Activated CD4-positive, alpha-beta memory T cell treated with anti-CD3 and anti-CD28 coated beads, Interleukin-2, amount 10 ng/mL, durations not matched to agents 7 days and 5 days (primary cell): Measurements from ENCODE around the gene SMIM12. TPM values are rescaled to one million over a fixed set of nuclear protein-coding genes. Genes with fewer than 3 reads are reported as not detected.

Experiments used
- CTCF ChIA-PET: fragments of 350-600 bp; sonication (Branson Sonifier 250); formaldehyde crosslinking; loops from one replicate; lab custom pipeline; 2021; ENCODE audit warnings: antibody characterized with exemption, inconsistent platforms; lab: Charles Lee
- POLR2A ChIA-PET: fragments of 350-600 bp; sonication (Branson Sonifier 250); formaldehyde crosslinking; loops from one replicate; lab custom pipeline; 2021; ENCODE audit warnings: antibody characterized with exemption; lab: Charles Lee
- DNase-seq: peaks from one replicate; pipeline ENCODE4 v3.0.0-alpha.2; 2020
- H3K27ac Mint-ChIP-seq: one replicate; pipeline ENCODE4 v1.8.0; 2021; ENCODE audit warnings: mild to moderate bottlenecking, mixed read lengths
- H3K27me3 Mint-ChIP-seq: one replicate; pipeline ENCODE4 v1.8.0; 2021; ENCODE audit warnings: mixed read lengths
- H3K36me3 Mint-ChIP-seq: one replicate; pipeline ENCODE4 v1.8.0; 2021; ENCODE audit warnings: low read depth, mixed read lengths
- H3K4me1 Mint-ChIP-seq: one replicate; pipeline ENCODE4 v1.8.0; 2021; ENCODE audit warnings: mixed read lengths
- H3K4me3 Mint-ChIP-seq: one replicate; pipeline ENCODE4 v1.8.0; 2021; ENCODE audit warnings: mild to moderate bottlenecking, mixed read lengths
- H3K9me3 Mint-ChIP-seq: one replicate; pipeline ENCODE4 v1.8.0; 2021; ENCODE audit warnings: mixed read lengths
- total RNA-seq, 2 experiments: library from RNA; stranded (reverse); gene quantifications; one replicate each; pipeline ENCODE4 v1.2.3, GENCODE V29; 2021

Gene SMIM12
- total RNA-seq, 2 experiments from 2014 or later: 45.9 to 48.5 TPM

DNA sequence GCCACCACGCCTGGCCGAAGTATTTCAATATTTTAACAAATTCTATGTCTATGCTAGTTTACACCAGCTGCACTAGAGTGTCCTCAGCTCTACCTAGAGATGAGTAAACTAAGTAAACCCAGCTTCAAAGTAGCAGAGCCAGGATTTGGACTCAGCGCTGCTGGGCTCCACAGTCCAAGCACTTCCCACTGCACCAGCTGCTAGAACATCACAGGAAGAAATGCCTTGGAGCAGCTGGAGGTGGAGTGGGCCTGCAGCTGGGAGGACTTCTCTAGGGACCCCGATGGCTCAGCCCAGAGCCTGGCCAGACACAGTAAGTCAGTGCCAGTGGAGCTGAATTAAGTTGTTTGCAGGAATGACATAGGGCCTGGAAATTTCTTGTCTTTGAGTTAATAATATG is 10.2 kb upstream of the SMIM12 start:
- Mint-ChIP-seq H3K9me3 (no peaks in the 10 kb centered on the region), H3K36me3 (no peaks in the 10 kb centered on the region), H3K27me3 (peaks cover 40% of the 10 kb centered on the region), H3K27ac (no peak overlapping the region), H3K4me3 (no peak overlapping the region), H3K4me1 (peaks cover 5% of the 10 kb centered on the region)
- DNase-seq: no peak
- ChIA-PET POLR2A (no interaction called here), CTCF (interaction anchor here (0.6 to 2.5 kb wide), 3 partner anchors 10 to 48 kb away, joined by 4 to 9 read pairs (median 8); partner anchors contain the start of gene SMIM12)

GRCh38 chr1:34868230-34869049 is 8.9 kb upstream of the SMIM12 start:
- H3K4me1 Mint-ChIP-seq: peaks cover 18% of the 10 kb centered on the region
- ChIA-PET CTCF (interaction anchor here (2.5 kb wide), 1 partner anchor 16 kb away, joined by 8 read pairs; no protein-coding TSS in a partner anchor), POLR2A (interaction anchor here (1.0 to 1.4 kb wide), 2 partner anchors 8 to 17 kb away, joined by 4 read pairs; partner anchors contain the start of gene SMIM12)
- H3K4me3 Mint-ChIP-seq: no peak overlapping the region
- no peak overlapping the region for H3K27ac Mint-ChIP-seq
- H3K27me3 Mint-ChIP-seq: peaks cover 34% of the 10 kb centered on the region
- no peak for DNase-seq
- no peaks in the 10 kb centered on the region for H3K9me3 Mint-ChIP-seq
- no peaks in the 10 kb centered on the region for H3K36me3 Mint-ChIP-seq

- CTCF ChIA-PET: interaction anchor here (0.7 to 4.6 kb wide), 8 partner anchors 10 to 616 kb away, joined by 3 to 38 read pairs (median 5); partner anchors contain the start of genes SFPQ and TMEM35B
- Mint-ChIP-seq H3K36me3 (no peaks in the 10 kb centered on the region), H3K4me3 (no peak overlapping the region), H3K9me3 (no peaks in the 10 kb centered on the region), H3K27me3 (peaks cover 23% of the 10 kb centered on the region), H3K4me1 (peaks cover 26% of the 10 kb centered on the region), H3K27ac (no peak overlapping the region)
- no peak for DNase-seq
- POLR2A ChIA-PET: interaction anchor here (1.5 to 2.1 kb wide), 2 partner anchors 14 to 323 kb away, joined by 7 to 9 read pairs; no protein-coding TSS in a partner anchor
These were observed 7.9 kb upstream of the SMIM12 start for GRCh38 chr1:34867415-34867814.

- peaks cover 26% of the 10 kb centered on the region for H3K4me1 Mint-ChIP-seq
- H3K27ac Mint-ChIP-seq: no peak overlapping the region
- CTCF ChIA-PET: interaction anchor here (0.6 to 4.6 kb wide), 16 partner anchors 8 to 617 kb away, joined by 3 to 38 read pairs (median 4); partner anchors contain the start of genes SFPQ, TMEM35B and ZMYM1
- POLR2A ChIA-PET: interaction anchor here (0.6 to 2.1 kb wide), 7 partner anchors 14 to 401 kb away, joined by 3 to 9 read pairs (median 7); partner anchors contain the start of genes TMEM35B, ZMYM1 and ZMYM4
- peaks cover 17% of the 10 kb centered on the region for H3K27me3 Mint-ChIP-seq
- H3K36me3 Mint-ChIP-seq: no peaks in the 10 kb centered on the region
- no peak for DNase-seq
- no peaks in the 10 kb centered on the region for H3K9me3 Mint-ChIP-seq
- peak overlapping the region; percentile 77 for H3K4me3 Mint-ChIP-seq
These were observed 7.2 kb upstream of the SMIM12 start for GRCh38 chr1:34866762-34867109.

DNA sequence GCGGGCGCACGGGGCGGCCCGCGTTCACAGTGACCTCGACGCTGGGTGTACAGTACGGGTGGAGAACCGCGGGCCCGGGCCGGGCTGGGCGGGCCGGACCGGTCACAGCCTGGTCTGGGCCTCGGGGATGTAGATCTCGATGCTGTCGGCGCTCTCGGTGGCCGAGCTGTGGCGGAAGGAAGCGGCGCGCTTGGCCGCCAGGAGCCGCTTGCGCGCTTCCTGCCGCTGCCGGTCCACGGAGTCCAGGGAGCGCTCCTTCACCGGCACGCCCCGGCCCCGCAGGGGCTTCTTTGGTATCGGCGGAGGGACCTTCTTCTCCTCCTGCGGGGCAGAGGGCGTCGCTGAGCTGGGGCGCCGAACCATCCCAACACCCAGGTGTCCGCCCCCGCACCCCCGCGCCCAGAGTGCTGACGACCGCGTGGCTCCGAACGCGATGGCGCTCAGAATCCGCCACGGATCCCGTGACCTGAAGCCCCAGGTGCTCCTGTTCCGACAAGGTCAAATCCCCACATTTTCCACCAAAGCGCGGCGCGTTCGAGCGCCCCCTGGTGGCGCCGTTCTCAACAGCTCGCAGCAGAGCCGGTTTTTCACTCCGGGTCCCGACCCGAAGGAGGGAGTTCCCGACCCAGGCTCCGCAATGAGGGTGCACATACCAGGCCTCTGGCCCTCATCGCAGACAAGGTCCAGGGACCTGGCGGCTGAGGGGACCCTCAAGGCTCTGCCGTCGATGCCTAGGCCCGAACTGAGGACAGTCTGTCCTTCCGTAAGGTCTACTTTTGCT is 6.6 kb upstream of the SMIM12 start:
- Mint-ChIP-seq H3K4me1 (peaks cover 26% of the 10 kb centered on the region), H3K9me3 (no peaks in the 10 kb centered on the region)
- CTCF ChIA-PET: interaction anchor here (0.6 to 4.6 kb wide), 16 partner anchors 9 to 618 kb away, joined by 3 to 38 read pairs (median 4); partner anchors contain the start of genes SFPQ, TMEM35B and ZMYM1

DNA sequence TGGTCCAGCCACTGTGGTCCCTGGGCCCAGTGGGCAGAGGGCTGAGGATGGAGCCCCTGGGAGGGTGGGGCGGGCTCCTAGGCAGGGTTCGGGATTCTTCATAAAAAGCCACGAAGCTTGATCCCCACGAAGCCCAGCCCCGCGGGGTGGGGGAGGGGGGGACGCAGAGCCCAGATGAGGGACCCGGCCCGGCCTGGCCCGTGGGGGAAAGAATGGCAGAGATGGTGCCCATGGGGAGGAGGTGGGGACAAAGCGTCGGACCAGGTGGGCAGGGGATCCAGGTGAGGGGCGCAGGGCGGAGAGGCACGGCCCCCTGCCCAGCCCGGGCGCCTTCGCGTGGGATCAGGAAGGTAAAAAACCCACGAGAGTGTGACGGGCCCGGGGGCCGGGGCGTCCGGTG is 6.0 kb upstream of the SMIM12 start:
- Mint-ChIP-seq H3K4me3 (peak overlapping the region; percentile 49), H3K4me1 (peaks cover 26% of the 10 kb centered on the region), H3K27me3 (peaks cover 8% of the 10 kb centered on the region), H3K27ac (no peak overlapping the region), H3K9me3 (no peaks in the 10 kb centered on the region), H3K36me3 (no peaks in the 10 kb centered on the region)
- DNase-seq: no peak
- CTCF ChIA-PET: interaction anchor here (0.9 to 4.6 kb wide), 7 partner anchors 9 to 28 kb away, joined by 3 to 38 read pairs (median 5); no protein-coding TSS in a partner anchor
- POLR2A ChIA-PET: interaction anchor here (1.2 to 2.1 kb wide), 4 partner anchors 12 to 214 kb away, joined by 5 to 9 read pairs (median 7); partner anchors contain the start of genes TMEM35B and ZMYM1

More for the DNA sequence above, 6.6 kb upstream of the SMIM12 start:
- POLR2A ChIA-PET: interaction anchor here (0.6 to 2.1 kb wide), 7 partner anchors 13 to 402 kb away, joined by 3 to 9 read pairs (median 7); partner anchors contain the start of genes TMEM35B, ZMYM1 and ZMYM4
- H3K27ac Mint-ChIP-seq: peak overlapping the region; percentile 69
- H3K36me3 Mint-ChIP-seq: no peaks in the 10 kb centered on the region
- H3K4me3 Mint-ChIP-seq: peak overlapping the region; percentile 77
- peak; percentile 91 for DNase-seq
- H3K27me3 Mint-ChIP-seq: peaks cover 11% of the 10 kb centered on the region

DNA sequence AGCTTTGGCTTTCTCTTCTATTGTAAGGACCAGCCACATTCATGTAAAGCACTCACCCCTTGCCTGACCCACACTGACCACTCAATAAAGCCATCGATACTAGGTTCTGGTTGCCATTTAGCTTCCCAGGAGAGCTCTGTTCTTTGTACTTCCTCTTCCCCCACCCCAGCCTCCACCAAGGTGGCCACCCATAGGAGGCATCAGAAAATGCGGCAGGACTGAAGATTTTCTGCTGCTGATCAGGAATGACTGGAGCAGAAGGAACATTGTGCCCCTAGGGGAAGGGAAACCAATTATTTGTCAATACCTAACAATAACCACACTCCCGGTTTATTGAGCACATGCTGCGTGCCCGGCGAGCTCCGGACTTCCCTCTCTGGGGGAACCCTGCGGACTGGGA is 5.2 kb upstream of the SMIM12 start:
- ChIA-PET POLR2A (interaction anchor here (1.3 to 1.8 kb wide), 3 partner anchors 120 to 328 kb away, joined by 4 to 6 read pairs (median 5); partner anchors contain the start of genes SFPQ, TMEM35B and ZMYM1), CTCF (interaction anchor here (0.7 to 4.6 kb wide), 5 partner anchors 9 to 21 kb away, joined by 3 to 38 read pairs (median 3); no protein-coding TSS in a partner anchor)

GRCh38 chr1:34863501-34863900 is 4.0 kb upstream of the SMIM12 start:
- POLR2A ChIA-PET: interaction anchor here (1.0 to 1.8 kb wide), 3 partner anchors 11 to 329 kb away, joined by 4 to 6 read pairs (median 5); partner anchors contain the start of genes SFPQ and ZMYM1
- DNase-seq: peak; percentile 31
- Mint-ChIP-seq H3K4me1 (peaks cover 41% of the 10 kb centered on the region), H3K9me3 (no peaks in the 10 kb centered on the region), H3K27ac (peak overlapping the region; percentile 79), H3K36me3 (no peaks in the 10 kb centered on the region), H3K27me3 (peaks cover 8% of the 10 kb centered on the region), H3K4me3 (no peak overlapping the region)
- CTCF ChIA-PET: interaction anchor here (4.6 kb wide), 1 partner anchor 11 kb away, joined by 38 read pairs; no protein-coding TSS in a partner anchor

More for the DNA sequence above, 5.2 kb upstream of the SMIM12 start:
- peaks cover 8% of the 10 kb centered on the region for H3K27me3 Mint-ChIP-seq
- H3K9me3 Mint-ChIP-seq: no peaks in the 10 kb centered on the region
- no peaks in the 10 kb centered on the region for H3K36me3 Mint-ChIP-seq
- peak overlapping the region; percentile 79 for H3K27ac Mint-ChIP-seq
- H3K4me1 Mint-ChIP-seq: peaks cover 33% of the 10 kb centered on the region
- no peak for DNase-seq
- peak overlapping the region; percentile 58 for H3K4me3 Mint-ChIP-seq

DNA sequence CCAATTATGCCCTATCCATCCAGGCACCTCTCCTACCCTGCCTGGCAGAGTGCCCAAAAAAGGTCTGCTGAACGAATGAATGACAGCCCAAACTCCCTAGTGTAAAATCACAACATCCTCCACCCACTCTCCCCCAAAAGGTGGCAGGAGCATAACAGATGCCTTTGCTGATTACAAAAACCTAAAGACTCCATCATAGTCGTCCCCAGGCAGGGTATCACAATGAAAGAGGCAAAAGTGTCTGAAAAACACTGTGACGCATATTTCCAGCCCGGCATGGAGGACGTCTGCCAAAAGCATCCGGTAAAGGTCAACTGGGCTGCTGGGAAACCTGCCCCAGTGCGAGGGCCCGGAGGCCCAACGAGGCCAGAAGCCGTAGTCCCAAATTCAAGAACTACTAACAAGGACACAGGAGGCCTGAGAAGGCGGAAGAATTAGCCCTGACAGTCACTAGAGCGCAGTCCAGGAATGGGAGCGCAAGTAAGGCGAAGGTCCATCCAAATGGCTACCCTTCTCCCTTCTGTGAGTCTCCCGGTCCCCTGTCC is 576 bp downstream of the SMIM12 start:
- Mint-ChIP-seq H3K27ac (peak overlapping the region; percentile 84), H3K27me3 (no peaks in the 10 kb centered on the region), H3K36me3 (peaks cover 12% of the 10 kb centered on the region), H3K4me1 (peaks cover 48% of the 10 kb centered on the region), H3K4me3 (peak overlapping the region; percentile 89), H3K9me3 (no peaks in the 10 kb centered on the region)
- POLR2A ChIA-PET: interaction anchor here (0.9 to 1.6 kb wide), 7 partner anchors 11 to 911 kb away, joined by 3 to 20 read pairs (median 7); partner anchors contain the start of genes CLSPN, TMEM35B and ZMYM1
- DNase-seq: peak; percentile 47
- CTCF ChIA-PET: interaction anchor here (0.7 to 1.6 kb wide), 6 partner anchors 11 to 411 kb away, joined by 3 to 9 read pairs (median 3); no protein-coding TSS in a partner anchor

DNA sequence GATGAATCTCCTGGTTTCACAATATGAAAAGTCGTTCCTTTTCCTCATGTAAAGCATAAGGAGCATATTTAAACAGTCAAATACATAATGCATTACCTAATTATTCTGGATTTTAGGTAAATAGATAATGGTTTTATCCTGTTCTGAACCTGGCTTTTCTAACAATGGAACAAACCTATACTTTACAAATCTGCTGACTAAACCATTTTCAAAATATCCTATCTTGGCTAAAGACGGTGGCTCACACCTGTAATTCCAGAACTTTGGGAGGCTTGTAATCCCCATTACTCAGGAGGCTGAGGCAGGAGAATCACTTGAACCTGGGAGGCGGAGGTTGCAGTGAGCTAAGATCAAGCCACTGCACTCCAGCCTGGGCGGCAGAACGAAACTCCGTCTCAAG is 2.9 kb downstream of the SMIM12 start:
- H3K27ac Mint-ChIP-seq: no peak overlapping the region
- POLR2A ChIA-PET: no interaction called here
- H3K4me1 Mint-ChIP-seq: peaks cover 43% of the 10 kb centered on the region
- CTCF ChIA-PET: interaction anchor here (0.9 kb wide), 1 partner anchor 10 kb away, joined by 3 read pairs; no protein-coding TSS in a partner anchor
- no peak overlapping the region for H3K4me3 Mint-ChIP-seq
- H3K9me3 Mint-ChIP-seq: no peaks in the 10 kb centered on the region
- no peak for DNase-seq
- no peaks in the 10 kb centered on the region for H3K27me3 Mint-ChIP-seq
- peaks cover 26% of the 10 kb centered on the region for H3K36me3 Mint-ChIP-seq

DNA sequence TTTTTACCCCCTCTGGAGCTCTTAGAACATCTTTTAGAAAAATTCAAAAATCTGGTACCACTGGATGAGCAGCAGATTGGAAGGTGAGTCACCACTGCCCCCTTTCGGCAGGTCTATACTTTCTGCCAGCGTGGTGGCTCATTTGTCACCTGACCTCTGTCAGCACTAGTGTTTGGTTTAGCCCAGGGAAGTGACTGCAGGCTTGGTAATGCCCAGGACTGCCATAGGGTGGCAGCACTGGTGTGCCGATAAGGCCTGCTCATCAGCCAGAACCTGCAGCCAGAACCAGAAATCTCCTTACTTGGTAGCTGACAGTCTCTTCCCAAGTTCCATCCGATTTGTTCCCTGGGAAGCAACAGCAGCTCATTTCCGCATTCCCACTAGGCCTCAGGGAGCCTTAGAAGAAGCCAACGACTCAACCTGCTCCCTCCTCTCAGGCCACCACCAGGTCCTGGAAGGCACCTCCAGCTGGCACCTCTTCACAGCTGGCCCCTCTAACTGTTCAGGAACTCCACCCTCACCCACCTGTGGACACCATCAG is 6.8 kb downstream of the SMIM12 start:
- no peaks in the 10 kb centered on the region for H3K9me3 Mint-ChIP-seq
- CTCF ChIA-PET: interaction anchor here (0.6 to 2.5 kb wide), 45 partner anchors 9 to 1619 kb away, joined by 3 to 38 read pairs (median 4); partner anchors contain the start of genes CLSPN, SFPQ, TMEM35B and ZMYM1

More for the DNA sequence above, 6.8 kb downstream of the SMIM12 start:
- H3K36me3 Mint-ChIP-seq: peaks cover 41% of the 10 kb centered on the region
- H3K4me3 Mint-ChIP-seq: no peak overlapping the region
- H3K27me3 Mint-ChIP-seq: no peaks in the 10 kb centered on the region
- peak overlapping the region; percentile 61 for H3K27ac Mint-ChIP-seq
- DNase-seq: peak; percentile 92
- H3K4me1 Mint-ChIP-seq: peaks cover 21% of the 10 kb centered on the region
- POLR2A ChIA-PET: interaction anchor here (0.7 to 1.1 kb wide), 5 partner anchors 11 to 132 kb away, joined by 3 to 9 read pairs (median 5); partner anchors contain the start of gene TMEM35B
